ENCODE results near the gene PTPRM.

Gene PTPRM

DNA sequence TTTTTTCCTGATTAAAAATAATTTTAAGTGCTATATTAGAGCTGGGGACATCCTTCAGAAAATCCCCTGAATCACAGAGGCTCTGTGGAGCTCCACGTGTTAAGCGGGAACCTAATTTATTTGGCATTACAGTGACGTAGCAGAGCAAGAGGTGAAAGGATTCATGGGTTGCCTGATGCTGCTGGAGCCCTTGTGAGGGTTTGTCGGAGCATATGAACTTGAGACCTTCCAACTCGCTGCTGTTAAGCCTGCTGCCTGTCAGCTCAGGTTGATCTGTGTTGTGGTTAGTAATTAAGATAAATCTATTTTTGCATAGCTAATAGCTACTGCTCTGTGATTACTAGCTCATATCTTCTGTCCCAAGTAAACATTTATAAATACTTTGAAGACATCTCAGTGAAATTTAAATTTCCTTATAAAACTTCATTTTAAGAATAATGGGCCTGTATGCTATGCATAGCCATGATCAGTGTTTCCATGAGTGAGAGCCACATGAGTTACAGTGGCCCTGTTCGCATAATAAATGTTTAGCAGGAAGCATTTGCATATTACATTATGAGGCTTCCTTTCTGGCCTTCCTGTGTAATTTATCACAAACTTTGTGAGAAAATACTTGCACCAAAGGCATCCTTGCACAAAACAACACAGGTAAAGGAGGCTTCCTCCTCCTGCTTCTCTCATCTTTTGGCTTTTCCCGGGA, 438.9 kb downstream of the PTPRM start:
- DNase-seq (ENCODE audit: low read depth) = no peak

DNA sequence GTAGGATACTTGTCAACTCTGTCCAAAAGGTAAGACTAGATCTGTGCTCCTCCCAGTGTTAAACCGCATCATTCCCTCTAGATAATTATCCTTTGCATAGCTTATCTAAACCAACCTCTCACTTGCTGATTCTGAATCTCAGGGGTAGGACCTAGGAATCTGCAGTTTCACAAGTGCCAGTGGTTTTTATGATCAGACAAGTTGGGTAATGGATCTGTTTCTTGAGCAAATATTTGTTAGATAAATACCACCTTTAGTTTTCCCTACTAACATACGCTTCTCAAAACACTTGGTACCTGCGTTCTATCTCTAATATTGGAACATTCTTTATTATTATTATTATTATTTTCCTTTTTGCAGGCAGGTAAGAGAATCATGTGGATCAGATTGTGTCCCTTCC, 439.9 kb downstream of the PTPRM start:
- DNase-seq (ENCODE audit: low read depth) = no peak

DNA sequence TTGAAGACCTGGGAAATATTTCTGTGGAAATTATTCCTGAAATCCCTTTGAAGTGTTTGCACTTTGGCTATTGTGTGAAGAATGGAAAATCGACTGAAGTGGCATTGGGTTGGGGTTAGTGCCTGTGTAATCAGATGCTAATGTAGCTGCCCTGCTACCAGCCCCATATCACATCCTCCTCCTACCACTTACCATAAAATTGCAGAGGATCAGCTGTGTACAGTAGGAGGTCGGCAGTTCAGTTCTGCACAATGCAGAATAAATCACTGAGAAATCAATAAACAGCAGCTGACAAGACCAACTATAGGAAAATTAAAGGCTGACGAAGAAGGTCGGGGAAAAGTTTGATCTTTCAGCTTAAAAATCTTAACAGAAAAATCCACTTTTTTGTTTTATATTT, 440.9 kb downstream of the PTPRM start:
- DNase-seq (ENCODE audit: low read depth) = no peak

DNA sequence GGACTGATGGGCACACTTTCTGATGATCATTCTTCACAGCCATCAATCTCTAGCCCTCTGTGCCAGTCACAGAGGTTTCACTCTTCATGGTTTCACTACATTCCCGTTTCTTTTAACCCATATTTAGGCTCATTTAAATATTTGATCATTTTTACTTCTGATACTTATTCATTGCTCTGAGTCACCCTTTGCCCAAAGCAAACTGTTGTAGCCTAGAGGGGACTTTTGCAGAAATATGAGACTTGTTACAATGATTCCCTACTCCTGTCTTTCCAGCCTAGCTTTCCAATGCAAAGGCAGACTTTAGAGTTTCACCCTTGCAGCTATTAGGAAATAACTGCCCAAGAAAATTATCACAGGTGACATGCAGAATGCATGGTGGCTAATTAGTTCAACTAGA, 444.2 kb downstream of the PTPRM start:
- DNase-seq (ENCODE audit: low read depth) = no peak

DNA sequence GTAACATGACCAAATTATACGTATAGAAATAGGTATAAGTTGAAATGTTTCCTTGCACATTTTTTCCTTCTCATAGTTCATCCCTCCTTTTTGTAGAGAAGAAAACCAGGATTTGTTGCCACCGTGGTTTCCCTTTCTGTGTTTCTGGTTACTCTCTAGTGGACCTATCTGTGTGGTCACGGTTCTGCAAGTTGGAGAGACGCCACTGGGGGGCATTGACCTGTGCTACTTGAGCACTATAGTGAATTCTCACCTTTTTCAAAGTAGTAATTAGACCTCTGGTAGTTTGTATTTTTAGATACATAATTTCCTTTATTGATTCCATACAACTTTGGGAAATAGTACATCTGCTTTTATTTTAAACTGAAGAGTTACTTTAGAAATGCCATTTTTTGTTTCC, 444.8 kb downstream of the PTPRM start:
- DNase-seq (ENCODE audit: low read depth) = no peak

DNA sequence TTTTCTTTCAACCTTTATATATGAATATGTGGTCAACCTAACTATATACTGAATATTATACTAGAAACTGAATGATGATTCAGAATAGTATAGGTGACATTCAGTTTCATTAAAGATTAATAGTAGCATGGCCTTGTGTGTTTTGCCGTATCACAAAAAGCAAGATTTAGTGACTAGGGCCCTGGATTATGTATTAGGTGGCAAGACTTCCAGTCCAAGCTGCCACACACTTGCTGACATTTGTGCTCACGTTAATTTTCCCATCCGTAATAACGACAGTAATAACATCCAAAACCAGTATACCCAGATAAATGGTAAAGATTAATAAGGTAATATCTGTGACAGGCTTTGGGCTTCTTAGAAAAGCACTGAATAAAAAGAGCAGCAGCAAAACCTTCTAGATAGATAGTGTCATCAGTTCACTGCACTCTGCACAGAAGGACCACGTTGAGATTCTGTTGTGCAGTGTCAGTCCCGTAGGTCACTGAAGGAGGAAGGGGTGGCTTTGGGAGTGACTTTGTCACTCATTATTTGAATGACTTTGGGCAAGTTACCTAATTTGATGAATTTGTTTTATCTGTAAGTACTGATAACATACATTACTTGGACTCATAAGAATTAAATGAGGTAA, 451.7 kb downstream of the PTPRM start:
- no peak for DNase-seq (ENCODE audit: low read depth)

DNA sequence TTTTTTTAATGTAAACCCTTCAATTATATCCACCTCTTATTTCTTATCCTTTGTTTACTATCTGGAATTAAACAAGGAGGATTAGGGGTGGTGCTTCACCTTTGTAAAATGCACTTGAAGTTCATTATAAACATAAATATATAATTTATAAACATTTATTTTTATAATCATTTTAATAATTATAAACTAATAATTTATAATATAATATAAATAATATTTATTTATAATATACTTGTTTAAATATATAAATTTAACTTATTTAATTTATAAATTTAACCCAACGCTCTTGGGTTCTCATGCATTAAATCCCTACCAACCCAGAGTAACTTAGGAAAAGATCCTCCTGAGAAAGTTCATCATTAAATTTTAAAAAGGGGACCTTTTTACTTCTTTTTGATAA, 452.5 kb downstream of the PTPRM start:
- DNase-seq (ENCODE audit: low read depth) = no peak

DNA sequence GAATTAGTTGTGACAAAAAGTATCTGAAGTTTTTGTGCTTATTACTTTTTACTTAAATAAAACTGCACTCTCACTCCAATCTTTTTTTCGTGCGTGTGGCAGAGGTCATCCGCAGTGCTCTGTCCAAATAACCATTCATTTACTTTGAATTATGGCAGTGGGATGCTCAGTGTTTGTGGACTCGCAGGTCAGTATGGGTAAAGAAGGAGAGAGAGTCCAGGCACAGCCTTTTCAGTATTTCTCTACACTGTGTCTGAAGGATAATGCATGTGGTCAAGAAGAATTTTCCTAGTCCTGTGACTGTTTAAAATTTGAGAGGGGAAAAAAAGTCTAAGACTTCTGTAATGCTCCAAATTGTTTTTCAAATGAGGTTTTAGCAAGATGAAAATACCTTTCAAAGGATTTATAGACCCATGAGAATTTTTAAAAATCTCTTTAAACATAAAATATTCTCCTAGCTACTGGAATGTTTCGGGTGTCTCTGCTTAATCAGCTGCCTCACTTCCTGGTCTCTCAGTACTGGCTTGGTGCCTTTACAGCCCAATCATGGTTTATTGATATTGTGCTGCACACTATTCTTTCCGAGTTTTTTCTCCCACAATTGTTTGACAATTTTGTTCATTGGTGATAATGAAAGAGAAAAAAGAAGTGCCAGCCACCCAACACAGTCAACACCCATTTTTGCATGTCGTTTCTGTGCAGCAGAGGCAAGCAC, 453.2 kb downstream of the PTPRM start:
- DNase-seq (ENCODE audit: low read depth) = no peak

DNA sequence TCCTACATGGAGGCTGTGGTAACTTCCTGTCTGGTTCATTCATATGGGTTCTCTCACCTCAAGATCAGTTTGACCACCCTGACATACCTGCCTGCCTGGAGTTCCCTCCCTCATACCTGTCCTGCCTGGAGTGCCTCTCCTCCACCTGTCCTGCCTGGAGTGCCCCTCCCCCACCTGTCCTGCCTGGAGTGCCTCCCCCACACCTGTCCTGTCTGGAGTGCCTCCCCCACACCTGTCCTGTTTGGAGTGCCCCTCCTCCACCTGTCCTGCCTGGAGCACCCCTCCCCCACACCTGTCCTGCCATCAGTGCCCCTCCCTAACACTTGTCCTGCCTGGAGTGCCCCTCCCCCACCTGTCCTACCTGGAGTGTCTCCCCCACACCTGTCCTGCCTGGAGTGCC, 461.9 kb downstream of the PTPRM start:
- DNase-seq (ENCODE audit: low read depth) = no peak

DNA sequence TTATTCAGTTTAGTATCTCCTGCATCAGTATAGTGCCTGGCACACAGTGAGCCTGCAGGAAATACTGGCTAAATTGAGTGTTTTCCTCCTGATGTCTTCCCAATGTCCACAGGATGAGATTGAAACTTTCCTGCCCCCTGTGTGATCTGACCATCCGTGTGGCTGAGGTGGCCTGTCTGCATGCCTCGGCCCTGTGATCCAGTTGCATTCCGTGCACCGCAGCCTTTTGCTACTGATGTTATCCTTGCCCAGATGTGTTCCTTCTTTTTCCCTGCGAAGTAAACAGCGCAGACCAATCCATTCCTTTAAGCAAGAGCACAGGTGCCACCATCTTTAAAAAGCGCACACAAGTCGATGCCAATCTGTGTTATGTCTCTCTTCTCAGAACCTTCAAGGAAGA, 462.6 kb downstream of the PTPRM start:
- DNase-seq (ENCODE audit: low read depth) = no peak

DNA sequence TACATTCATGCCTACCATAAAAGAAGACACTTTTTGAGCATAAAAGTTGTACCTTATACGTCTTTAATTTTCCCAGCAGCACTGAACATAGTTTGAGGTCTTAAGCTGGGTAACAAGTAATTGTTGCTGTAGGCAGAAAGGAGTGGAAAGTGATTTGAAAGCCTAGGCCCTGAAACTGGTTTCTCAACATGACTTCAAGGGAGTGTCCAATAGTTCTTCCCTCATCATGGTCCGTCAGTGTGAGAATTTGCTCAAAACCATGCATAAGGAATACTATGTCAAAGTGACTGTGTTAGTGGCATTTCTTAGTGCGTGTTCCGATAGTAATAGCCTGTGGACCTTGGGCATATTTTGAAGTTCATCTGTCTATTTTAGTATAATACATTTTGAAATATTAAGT, 463.1 kb downstream of the PTPRM start:
- DNase-seq (ENCODE audit: low read depth) = no peak

DNA sequence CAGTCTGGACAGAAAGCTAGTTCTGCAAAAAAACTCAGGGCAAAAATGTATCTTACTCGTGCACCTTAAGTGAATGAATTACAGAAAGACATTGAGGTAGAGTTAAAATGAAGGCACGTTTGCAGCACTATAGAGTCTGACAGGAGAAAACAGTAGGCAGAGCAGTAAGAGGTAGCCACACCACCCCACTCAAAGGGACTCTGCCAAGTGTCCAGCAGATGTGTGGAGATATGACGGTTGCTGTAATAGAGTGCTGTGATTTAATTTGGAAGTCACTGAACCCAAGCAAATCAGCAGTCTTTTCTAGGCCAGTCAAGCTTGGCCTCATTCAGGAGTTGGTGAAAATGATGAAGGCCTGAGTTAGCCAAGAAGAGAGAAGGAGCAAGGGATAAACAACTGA, 464.4 kb downstream of the PTPRM start:
- DNase-seq (ENCODE audit: low read depth) = no peak

DNA sequence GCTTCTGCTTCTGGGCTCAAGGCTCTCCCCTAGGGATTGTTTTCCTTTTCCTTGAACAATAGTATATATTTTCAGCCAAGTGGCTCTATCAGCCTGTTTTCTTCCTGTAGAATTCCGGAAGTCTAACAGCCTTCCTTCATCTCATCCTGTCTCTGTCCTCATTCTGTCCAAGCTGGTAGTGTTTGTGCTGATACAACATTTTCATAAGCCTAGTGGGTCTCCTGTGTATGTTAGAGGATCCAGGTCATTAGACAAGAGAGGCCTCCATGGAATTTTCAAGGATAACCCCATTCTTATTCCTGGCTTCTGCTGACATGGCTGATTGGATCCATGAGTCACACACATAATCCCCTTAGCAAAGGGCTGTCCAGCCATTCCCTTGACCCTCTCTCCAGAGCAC, 467.6 kb downstream of the PTPRM start:
- no peak for DNase-seq (ENCODE audit: low read depth)

DNA sequence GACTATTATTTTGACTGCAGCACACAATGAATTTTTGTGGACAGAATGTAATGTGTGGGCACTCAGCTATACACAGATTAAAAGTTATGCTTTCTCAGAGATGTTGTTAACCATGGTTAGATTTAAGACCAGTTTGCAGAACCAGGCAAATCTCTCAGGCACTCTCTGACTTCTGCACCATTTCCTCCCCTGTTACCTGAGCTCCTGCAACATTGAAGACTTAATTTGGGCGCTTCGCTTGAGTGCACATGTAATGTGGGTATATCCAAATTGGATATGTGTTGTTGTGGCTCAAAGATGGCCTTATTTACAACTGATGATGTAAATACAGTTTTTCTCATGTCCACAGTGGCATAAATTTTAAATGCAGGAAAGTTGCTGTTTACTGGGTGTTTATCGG, 469.4 kb downstream of the PTPRM start:
- DNase-seq (ENCODE audit: low read depth) = no peak

DNA sequence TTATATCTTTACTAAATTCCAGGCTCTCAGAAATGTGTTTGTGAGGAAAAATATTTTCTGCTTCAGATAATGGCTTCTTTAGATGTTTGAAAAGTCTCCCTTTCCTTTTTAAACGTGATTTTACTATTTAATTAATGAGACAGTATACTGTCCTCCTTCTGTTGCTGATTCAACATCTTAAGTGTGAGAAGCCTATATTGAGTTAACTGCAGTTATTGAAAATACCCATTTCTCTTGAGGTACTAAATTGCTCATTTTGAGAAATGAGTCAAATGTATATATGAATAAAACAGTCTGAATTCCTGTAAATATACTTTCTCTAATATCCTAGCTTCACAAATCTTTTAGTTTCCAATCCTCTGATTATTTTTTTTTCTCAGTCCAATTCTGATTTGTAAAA, 470.2 kb downstream of the PTPRM start:
- no peak for DNase-seq (ENCODE audit: low read depth)

DNA sequence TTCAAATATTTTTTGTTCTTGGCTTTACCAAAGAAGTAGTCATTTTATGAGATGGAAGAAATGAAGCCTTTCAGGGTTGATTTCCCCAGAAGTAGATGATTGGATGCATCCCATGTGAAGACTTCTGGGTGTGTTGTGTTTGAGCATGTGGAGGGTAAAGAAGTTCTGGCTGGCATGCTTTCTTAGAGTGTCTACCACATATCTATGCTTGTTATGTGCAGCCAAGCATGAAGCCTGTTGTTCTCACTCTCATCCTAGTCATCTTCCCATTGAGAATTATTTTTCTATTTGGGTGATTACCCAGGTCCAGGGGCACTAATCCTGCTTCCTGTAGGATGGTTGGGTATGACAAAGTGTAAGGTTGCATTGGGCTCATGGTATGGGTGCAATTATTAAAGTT, 472.9 kb downstream of the PTPRM start:
- DNase-seq (ENCODE audit: low read depth) = no peak

DNA sequence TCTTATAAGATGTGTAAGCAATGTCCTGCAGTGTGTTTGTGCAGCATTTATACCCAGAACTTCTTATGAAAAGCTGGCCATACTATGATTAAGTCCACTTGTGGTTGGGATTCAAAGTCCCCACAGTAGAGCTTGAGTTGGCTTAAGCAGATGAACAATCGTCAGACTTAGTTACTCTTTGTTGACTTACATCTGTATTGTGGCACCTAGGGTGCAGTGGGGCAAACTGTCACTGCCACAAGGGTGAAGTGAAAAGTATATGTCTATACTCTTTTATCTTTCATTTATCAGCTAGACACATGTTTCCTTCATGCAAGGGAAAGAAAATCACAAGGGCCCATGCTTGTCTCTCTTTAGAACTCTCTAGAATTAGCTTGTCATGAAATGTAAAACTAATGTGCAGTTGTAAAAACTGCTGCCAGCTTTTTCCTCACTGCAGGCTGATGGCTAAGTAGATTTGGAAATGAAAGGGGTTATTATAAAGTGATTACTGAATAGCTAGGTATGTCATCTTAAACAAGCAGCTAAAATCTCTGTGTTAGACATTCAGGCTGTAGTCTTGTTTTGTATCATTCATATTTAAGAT, 474.5 kb downstream of the PTPRM start:
- no peak for DNase-seq (ENCODE audit: low read depth)

DNA sequence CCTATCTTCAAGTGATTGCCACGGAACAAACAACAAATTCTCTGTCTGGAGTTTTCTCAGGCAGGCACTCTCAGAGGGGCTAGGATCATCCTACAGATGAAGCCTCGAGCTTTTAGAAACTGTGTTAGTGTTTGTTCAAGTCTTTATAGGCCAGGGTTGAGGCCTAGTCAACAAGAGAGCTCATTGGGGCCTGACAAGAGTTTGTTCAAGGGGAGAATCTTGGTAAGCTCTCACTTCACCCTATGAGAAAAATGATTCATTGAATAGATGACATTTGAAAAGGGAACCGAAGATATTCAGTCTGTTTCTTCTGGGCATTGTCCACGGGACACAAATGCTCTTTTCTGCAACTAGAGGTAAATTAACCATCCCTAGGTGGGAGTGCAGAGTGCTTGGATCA, 476.9 kb downstream of the PTPRM start:
- no peak for DNase-seq (ENCODE audit: low read depth)

DNA sequence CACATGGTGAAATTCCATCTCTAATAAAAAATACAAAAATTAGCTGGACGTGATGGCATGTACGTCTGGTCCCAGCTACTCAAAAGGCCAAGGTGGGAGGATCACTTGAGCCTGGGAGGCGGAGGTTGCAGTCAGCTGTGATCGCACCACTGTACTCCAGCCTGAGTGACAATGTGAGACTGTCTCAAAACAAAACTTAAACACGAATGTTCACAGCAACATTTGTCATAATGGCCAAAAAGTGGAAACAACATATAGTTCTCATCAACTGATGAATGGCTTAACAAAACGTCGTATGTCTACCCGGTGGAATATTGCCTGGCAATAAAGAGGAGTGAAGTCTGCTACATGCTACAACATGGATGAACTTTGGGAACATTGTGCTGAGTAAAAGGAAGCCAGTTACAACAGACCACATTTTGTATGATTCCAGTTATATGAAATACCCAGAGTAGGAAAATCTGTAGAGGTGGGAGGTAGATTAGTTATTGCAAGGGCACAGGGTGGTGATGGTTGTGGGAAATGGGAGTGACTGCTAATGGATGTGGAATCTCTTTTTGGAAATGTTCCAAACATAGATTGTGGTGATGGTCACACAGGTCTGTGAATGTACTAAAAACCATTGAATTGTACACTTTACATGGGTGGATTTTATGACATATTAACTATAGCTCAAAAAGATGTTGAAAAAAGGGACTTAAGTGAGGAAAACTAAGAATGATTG, 478.2 kb downstream of the PTPRM start:
- DNase-seq (ENCODE audit: low read depth) = no peak

DNA sequence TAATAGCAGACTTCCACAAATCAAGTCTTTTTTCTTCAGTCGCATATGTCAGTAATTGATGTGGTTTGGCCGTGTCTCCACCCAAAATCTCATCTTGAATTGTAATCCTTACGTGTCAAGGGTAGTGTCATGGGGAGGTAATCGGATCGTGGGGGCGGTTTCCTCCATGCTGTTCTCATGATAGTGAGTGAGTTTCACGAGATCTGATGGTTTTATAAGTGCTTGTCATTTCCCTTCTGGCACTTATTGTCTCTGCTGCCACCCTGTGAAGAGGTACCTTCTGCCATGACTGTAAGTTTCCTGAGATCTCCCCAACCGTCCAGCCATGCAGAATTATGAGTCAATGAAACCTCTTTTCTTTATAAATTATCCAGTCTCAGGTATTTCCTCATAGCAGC, 478.8 kb downstream of the PTPRM start:
- DNase-seq (ENCODE audit: low read depth) = no peak

DNA sequence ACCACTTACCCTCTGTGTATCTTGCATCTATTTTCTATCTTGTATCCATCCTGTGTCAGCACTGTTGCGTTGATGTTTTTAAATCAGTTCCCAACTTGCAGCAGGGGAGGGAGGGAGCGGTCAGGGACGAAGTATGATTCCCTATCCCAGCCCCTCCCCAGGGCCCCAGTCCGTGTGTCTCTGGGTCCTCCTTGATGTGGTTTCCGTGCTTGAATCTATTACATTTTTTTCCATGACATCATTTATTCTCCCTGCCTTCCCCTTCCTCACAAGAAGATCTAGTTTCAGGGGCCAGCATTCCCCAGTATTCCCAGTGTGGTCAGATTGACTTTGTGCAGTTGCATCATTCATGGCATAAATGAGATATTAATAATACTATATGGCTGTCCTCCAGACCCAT, 479.3 kb downstream of the PTPRM start:
- DNase-seq (ENCODE audit: low read depth) = no peak

DNA sequence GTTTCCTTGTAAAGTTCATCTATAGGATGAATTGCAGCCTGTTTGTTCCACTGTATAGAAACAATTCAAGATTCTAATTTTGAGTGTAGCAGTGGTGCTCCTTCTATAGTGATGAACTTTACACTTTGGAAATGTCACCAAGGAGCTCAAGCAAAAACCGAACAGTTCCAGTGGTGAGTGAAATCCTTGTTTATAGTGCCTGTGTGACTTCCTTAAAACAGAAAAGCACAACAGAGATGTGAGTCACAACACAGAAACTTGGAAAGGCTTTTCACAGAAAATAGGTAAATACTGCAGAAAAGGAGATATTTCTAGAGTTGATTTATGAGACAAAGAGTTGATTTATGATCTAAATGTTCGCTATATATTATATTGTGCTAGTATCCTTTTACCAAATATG, 482.0 kb downstream of the PTPRM start:
- no peak for DNase-seq (ENCODE audit: low read depth)
